Keratinocyte (primary cell): Measurements from ENCODE around the gene C14orf93. TPM values are rescaled to one million over a fixed set of nuclear protein-coding genes. Genes with fewer than 3 reads are reported as not detected.
"Not testable (repeated sequence)": the region's sequence is repeated elsewhere in the genome, so short reads cannot be mapped to it uniquely, and the experiment has no call there.

Source experiments
- DNase-seq: peaks from one replicate; pipeline ENCODE4 v3.0.0-alpha.2; 2011; ENCODE audit warnings: low read depth, missing footprints, low spot score
- FAIRE-seq: peaks from 2 replicates; lab custom pipeline; 2011; peaks lifted over from hg19 to GRCh38; lab: Jason Lieb, UNC
- H2AFZ ChIP-seq: 2 replicates; pipeline ENCODE4 v1.6.0; 2012; ENCODE audit warnings: low read length, control low read depth, inconsistent platforms; ENCODE audit not compliant: control insufficient read depth
- H3K27ac ChIP-seq: 2 replicates; pipeline ENCODE4 v1.5.1; 2011; ENCODE audit warnings: low read length; ENCODE audit not compliant: control insufficient read depth, insufficient read depth
- H3K27me3 ChIP-seq: 3 replicates; pipeline ENCODE4 v1.6.0; 2011; ENCODE audit warnings: low read length; ENCODE audit not compliant: control insufficient read depth, insufficient read depth; ENCODE audit errors: extremely low read depth
- H3K36me3 ChIP-seq, 2 experiments: 2 replicates in 1 of 2; 3 replicates in 1 of 2; pipeline ENCODE4 v1.5.1; 2011; ENCODE audit warnings: low read length in 2 of 2, mild to moderate bottlenecking in 1 of 2; ENCODE audit not compliant: control insufficient read depth in 2 of 2, insufficient read depth in 2 of 2; ENCODE audit errors: extremely low read depth in 1 of 2
- H3K4me1 ChIP-seq: 3 replicates; pipeline ENCODE4 v1.5.1; 2011; ENCODE audit warnings: low read length; ENCODE audit not compliant: control insufficient read depth, insufficient read depth; ENCODE audit errors: extremely low read depth
- H3K4me2 ChIP-seq: 3 replicates; pipeline ENCODE4 v1.6.0; 2011; ENCODE audit warnings: low read depth, low read length; ENCODE audit not compliant: control insufficient read depth, insufficient read depth; ENCODE audit errors: extremely low read depth
- H3K4me3 ChIP-seq, 3 experiments: fragments of 200-600 bp in 1 of 3; sonication (generic) in 1 of 3; 2 replicates in 2 of 3; 3 replicates in 1 of 3; pipeline ENCODE4 v1.5.1; 2011 to 2016; ENCODE audit warnings: low read length in 3 of 3, mild to moderate bottlenecking in 3 of 3, control low read depth in 2 of 3, inconsistent platforms in 1 of 3, low read depth in 1 of 3, mixed read lengths in 1 of 3, mixed run types in 1 of 3, moderate library complexity in 1 of 3; ENCODE audit not compliant: control insufficient read depth in 2 of 3, insufficient read depth in 2 of 3; ENCODE audit errors: extremely low read depth in 1 of 3
- H3K79me2 ChIP-seq: 2 replicates; pipeline ENCODE4 v1.6.0; 2012; ENCODE audit warnings: low read length; ENCODE audit not compliant: control insufficient read depth, insufficient read depth
- H3K9ac ChIP-seq: 3 replicates; pipeline ENCODE4 v1.6.0; 2011; ENCODE audit warnings: low read length; ENCODE audit not compliant: control insufficient read depth, insufficient read depth; ENCODE audit errors: extremely low read depth
- H3K9me1 ChIP-seq: 3 replicates; pipeline ENCODE4 v1.6.0; 2011; ENCODE audit warnings: low read length; ENCODE audit not compliant: control insufficient read depth, insufficient read depth; ENCODE audit errors: extremely low read depth
- H3K9me3 ChIP-seq: 2 replicates; pipeline ENCODE4 v1.5.1; 2012; ENCODE audit warnings: low read depth, low read length; ENCODE audit not compliant: control insufficient read depth
- H4K20me1 ChIP-seq: 3 replicates; pipeline ENCODE4 v1.6.0; 2011; ENCODE audit warnings: low read length; ENCODE audit not compliant: control insufficient read depth, insufficient read depth; ENCODE audit errors: extremely low read depth
- CTCF ChIP-seq, 3 experiments: IDR thresholded peaks in 1 of 3; conservative IDR thresholded peaks in 1 of 3; optimal IDR thresholded peaks in 1 of 3; 2 replicates in 2 of 3; 3 replicates in 1 of 3; pipeline versions ENCODE3 to v1.5.1; 2011; ENCODE audit warnings: low read length in 3 of 3, mild to moderate bottlenecking in 3 of 3, moderate library complexity in 2 of 3, control low read depth in 1 of 3, inconsistent platforms in 1 of 3; ENCODE audit not compliant: insufficient read depth in 2 of 3; ENCODE audit errors: extremely low read depth in 1 of 3
- EZH2 ChIP-seq: IDR thresholded peaks from one replicate; pipeline ENCODE4 v1.6.1; 2012; ENCODE audit warnings: inconsistent platforms, mild to moderate bottlenecking, low read length, moderate library complexity
- dilution Hi-C: fragments of 300-500 bp; cut with MboI; formaldehyde crosslinking; loops from one replicate; pipeline ENCODE4 v1.7.0; 2020; ENCODE audit warnings: low sequenced_read_pairs; ENCODE audit not compliant: extremely low pct_ligation_motif_present
- polyA plus RNA-seq, 5 experiments: library from polyadenylated mRNA; depleted of rRNA in 3 of 5; stranded (reverse) in 3 of 5; stranded (forward) in 1 of 5; unstranded in 1 of 5; fragments of >200 nt; gene quantifications; 1 replicate in 1 of 5; 2 replicates in 3 of 5; 3 replicates in 1 of 5; pipeline versions ENCODE4 v1.2.1 to v1.2.3, GENCODE V29; 2011 to 2012; ENCODE audit warnings: missing spikeins in 2 of 5, low read depth in 1 of 5, low replicate concordance in 1 of 5

Gene C14orf93
- polyA plus RNA-seq, 1 donor (not counting 4 experiments of a cell fraction or from before 2014, with no cell fraction given): 7.7 TPM

GRCh38 chr14:23017091-23017490, 7.1 kb upstream of the C14orf93 start:
- dilution Hi-C loops: no loop called here
- TF ChIP-seq CTCF (optimal IDR thresholded peaks at IDR 0.05 in 1 of 3, IDR thresholded peaks at IDR 0.05 in 1 of 3, conservative IDR thresholded peaks at IDR 0.05 in 1 of 3; ENCODE audit: extremely low read depth in 1 of 3, insufficient read depth in 2 of 3, low read length in 3 of 3): no peak
- TF ChIP-seq EZH2: no peak
- no peak overlapping the region for H3K4me3 ChIP-seq
- H3K79me2 ChIP-seq: no peaks in the 10 kb centered on the region
- FAIRE-seq (no peak), DNase-seq (no peak)
- H3K36me3 ChIP-seq: no peaks in the 10 kb centered on the region
- no peaks in the 10 kb centered on the region for H4K20me1 ChIP-seq
- H3K27ac ChIP-seq: no peak overlapping the region
- H3K9me1 ChIP-seq: no peaks in the 10 kb centered on the region
- no peaks in the 10 kb centered on the region for H3K9me3 ChIP-seq
- H3K4me1 ChIP-seq: no peaks in the 10 kb centered on the region
- no peaks in the 10 kb centered on the region for H3K27me3 ChIP-seq
- H3K4me2 ChIP-seq: no peak overlapping the region
- no peak overlapping the region for H3K9ac ChIP-seq
- H2AFZ ChIP-seq: no peak overlapping the region

GRCh38 chr14:23015618-23016017, 5.7 kb upstream of the C14orf93 start:
- Histone ChIP-seq H3K9me1 (no peaks in the 10 kb centered on the region), H3K4me3 (no peak overlapping the region), H3K9ac (no peak overlapping the region), H3K36me3 (no peaks in the 10 kb centered on the region), H3K27me3 (no peaks in the 10 kb centered on the region), H4K20me1 (no peaks in the 10 kb centered on the region), H3K4me2 (no peak overlapping the region), H3K27ac (no peak overlapping the region), H2AFZ (no peak overlapping the region), H3K79me2 (no peaks in the 10 kb centered on the region), H3K4me1 (no peaks in the 10 kb centered on the region), H3K9me3 (no peaks in the 10 kb centered on the region)
- TF ChIP-seq CTCF (optimal IDR thresholded peaks at IDR 0.05 in 1 of 3, IDR thresholded peaks at IDR 0.05 in 1 of 3, conservative IDR thresholded peaks at IDR 0.05 in 1 of 3; ENCODE audit: extremely low read depth in 1 of 3, insufficient read depth in 2 of 3, low read length in 3 of 3) (no peak), EZH2 (no peak)
- dilution Hi-C loops: no loop called here
- no peak for DNase-seq
- no peak for FAIRE-seq

GRCh38 chr14:23013749-23014054, 3.8 kb upstream of the C14orf93 start:
- dilution Hi-C loops, FAIRE-seq: not testable (repeated sequence)

More at GRCh38 chr14:23013749-23014054, 3.8 kb upstream of the C14orf93 start:
- H3K27me3 ChIP-seq, H3K9me3 ChIP-seq, H4K20me1 ChIP-seq, H3K9me1 ChIP-seq, H3K79me2 ChIP-seq, H3K4me3 ChIP-seq, DNase-seq, H3K36me3 ChIP-seq, H3K4me2 ChIP-seq, H2AFZ ChIP-seq, H3K27ac ChIP-seq, H3K9ac ChIP-seq: not testable (repeated sequence)
- H3K4me1 ChIP-seq: peaks cover 13% of the 10 kb centered on the region
